22Rv1 (cell line): ENCODE results near the gene PI4K2A.
A peak's percentile ranks its signal among the peaks of the same experiment; 100 is the strongest.

ENCODE experiments used
- ZFX ChIP-seq: fragments of 450-650 bp; IDR thresholded peaks from 2 replicates; pipeline ENCODE4 v1.6.1; 2017; ENCODE audit warnings: antibody characterized with exemption, borderline replicate concordance
- TF ChIP-seq, protein P1 (sequence below): fragments of 450-650 bp; IDR thresholded peaks from 2 replicates; pipeline ENCODE4 v1.5.1; 2017; ENCODE audit warnings: mild to moderate bottlenecking

DNA sequence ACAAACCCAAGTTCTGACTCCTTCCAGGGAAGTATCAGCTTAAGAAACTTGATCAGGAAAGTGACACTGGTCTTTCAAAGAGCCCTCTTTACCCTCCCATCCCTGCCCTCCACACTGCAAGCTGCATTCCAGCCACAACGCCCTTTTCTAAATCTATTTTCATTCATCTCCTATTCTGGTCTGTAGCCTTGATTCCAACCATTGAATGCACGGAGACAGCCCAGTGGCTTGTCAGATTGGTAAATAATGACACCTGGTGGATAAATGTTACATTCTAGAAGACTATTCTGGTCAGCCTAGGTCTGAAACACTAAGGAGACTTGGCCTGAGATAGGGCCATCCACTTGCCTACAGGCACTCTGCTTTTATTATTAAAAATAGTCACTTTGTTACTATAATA lies 28.1 kb upstream of the PI4K2A start:
- TF ChIP-seq, protein P1, sequence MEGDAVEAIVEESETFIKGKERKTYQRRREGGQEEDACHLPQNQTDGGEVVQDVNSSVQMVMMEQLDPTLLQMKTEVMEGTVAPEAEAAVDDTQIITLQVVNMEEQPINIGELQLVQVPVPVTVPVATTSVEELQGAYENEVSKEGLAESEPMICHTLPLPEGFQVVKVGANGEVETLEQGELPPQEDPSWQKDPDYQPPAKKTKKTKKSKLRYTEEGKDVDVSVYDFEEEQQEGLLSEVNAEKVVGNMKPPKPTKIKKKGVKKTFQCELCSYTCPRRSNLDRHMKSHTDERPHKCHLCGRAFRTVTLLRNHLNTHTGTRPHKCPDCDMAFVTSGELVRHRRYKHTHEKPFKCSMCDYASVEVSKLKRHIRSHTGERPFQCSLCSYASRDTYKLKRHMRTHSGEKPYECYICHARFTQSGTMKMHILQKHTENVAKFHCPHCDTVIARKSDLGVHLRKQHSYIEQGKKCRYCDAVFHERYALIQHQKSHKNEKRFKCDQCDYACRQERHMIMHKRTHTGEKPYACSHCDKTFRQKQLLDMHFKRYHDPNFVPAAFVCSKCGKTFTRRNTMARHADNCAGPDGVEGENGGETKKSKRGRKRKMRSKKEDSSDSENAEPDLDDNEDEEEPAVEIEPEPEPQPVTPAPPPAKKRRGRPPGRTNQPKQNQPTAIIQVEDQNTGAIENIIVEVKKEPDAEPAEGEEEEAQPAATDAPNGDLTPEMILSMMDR: peak; percentile 39
- TF ChIP-seq ZFX: no peak
